ENCODE results near the gene HEXIM1.

The HEXIM1 gene

DNA sequence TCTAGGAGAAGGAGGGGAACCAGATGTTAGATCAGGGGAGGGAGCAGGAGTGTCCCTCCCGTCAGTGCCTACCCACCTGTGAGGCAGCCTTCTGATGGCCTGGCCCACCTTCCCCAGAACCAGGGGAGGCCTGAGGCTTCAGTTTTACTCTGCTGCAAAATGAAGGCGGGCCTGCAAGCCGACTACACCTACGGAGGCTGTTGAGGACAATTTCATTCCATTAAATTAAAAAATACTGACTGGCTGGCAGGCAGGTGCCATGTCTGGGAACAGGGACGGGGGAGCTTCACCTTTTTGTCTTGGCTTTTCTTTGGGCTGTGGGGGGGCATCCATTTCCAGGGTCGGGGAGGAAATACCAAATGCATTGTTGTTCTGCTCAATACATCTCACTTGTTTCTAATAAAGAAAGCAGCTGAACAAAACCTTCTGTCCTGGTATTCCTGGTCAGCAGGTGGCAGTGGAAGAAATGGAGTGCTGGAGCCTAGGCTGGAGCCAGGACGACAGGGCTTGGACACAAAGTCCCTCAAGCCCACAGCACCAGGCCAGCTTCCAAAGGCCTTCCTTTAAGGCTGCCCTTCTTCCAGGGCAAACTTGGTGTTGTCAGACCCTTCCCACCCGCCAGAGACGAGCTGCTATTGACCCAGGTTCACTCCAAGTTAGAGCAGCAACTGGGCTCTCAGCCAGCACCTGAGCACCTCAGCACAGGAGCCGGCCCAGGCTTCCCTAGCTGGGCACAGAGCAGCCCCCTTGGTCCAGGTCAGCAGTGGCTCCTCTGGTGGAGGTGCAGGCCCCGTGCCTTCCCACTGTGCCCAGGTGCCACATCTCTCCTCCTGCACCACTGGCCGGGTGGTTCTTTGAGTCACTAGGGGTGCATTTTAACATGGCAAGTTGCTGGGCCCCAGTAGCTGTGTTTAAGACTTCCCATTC is 39.4 kb upstream of the HEXIM1 start:
- H3K27ac ChIP-seq = no peak overlapping the region

DNA sequence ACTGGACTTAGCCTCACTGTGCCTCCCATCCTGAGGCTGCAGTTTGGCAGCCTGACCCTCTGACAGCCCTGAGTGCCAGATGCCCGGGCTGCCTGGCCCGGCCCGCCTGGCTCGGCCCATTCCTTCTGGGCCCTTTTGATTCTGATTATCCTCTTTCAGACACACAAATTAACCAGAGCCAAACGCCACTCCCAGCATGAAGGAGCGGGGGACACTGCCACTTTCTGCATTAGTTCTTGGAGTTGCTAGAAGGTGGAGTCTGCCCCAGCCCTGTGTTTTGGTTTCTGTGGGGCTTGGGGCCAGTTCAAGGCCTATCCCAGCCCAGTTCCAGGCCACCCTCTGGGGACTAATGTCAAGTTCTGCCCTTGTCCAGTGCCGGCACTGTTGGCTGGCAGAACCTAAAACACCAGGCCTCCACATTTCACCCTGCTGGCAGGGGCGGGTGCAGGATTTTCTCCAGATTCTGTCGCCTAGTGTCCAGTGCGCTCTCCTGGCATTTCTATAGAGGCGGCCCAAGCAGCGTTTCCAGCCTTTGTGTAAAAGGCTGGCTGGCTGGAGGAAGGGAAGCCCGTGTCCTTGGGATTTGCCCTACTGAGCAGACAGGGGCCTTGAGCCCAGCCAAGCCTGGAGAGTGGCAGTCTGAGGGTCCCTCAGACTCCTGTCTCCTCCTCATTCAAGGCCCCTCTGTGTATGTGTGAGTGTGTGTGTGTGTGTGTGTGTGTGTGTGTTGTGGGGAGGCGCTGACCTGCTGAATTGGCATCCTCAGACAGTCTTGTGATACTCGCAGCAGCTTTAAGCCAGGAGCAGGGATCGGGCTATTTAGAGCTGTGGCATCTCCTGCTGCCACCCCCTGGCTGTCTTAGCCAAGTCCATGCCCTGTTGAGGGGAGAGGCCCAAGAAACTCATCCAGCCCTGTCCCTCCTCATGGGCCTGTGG is 37.3 kb upstream of the HEXIM1 start:
- no peak overlapping the region for H3K27ac ChIP-seq
- TF ChIP-seq, protein P1, sequence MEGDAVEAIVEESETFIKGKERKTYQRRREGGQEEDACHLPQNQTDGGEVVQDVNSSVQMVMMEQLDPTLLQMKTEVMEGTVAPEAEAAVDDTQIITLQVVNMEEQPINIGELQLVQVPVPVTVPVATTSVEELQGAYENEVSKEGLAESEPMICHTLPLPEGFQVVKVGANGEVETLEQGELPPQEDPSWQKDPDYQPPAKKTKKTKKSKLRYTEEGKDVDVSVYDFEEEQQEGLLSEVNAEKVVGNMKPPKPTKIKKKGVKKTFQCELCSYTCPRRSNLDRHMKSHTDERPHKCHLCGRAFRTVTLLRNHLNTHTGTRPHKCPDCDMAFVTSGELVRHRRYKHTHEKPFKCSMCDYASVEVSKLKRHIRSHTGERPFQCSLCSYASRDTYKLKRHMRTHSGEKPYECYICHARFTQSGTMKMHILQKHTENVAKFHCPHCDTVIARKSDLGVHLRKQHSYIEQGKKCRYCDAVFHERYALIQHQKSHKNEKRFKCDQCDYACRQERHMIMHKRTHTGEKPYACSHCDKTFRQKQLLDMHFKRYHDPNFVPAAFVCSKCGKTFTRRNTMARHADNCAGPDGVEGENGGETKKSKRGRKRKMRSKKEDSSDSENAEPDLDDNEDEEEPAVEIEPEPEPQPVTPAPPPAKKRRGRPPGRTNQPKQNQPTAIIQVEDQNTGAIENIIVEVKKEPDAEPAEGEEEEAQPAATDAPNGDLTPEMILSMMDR (conservative IDR thresholded peaks at IDR 0.05) = no peak
- TF ChIP-seq ZFX (IDR thresholded peaks at IDR 0.05) = no peak

More for the DNA sequence above, 39.4 kb upstream of the HEXIM1 start:
- no peak for TF ChIP-seq ZFX (IDR thresholded peaks at IDR 0.05)
- TF ChIP-seq, protein P1 (conservative IDR thresholded peaks at IDR 0.05) = no peak

DNA sequence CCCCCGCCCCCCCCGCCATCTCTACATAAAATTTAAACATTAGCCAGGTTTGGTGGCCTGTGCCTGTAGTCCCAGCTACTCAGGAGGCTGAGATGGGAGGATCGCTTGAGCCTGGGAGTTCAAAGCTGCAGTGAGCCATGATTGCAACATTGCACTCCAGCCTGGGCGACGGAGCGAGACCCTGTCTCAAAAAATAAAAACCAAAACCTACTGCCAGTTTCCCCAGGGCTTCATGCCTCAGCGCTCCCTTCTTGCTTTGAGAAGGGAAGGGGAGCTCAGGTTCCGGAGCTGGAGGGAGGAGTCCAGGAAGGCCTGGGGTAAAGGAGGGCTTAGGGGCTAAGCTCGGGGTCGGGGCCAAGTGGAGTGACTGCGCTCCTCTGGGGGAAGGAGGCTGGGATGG is 36.4 kb upstream of the HEXIM1 start:
- TF ChIP-seq, protein P1 (conservative IDR thresholded peaks at IDR 0.05) = no peak
- no peak for TF ChIP-seq ZFX (IDR thresholded peaks at IDR 0.05)
- no peak overlapping the region for H3K27ac ChIP-seq

DNA sequence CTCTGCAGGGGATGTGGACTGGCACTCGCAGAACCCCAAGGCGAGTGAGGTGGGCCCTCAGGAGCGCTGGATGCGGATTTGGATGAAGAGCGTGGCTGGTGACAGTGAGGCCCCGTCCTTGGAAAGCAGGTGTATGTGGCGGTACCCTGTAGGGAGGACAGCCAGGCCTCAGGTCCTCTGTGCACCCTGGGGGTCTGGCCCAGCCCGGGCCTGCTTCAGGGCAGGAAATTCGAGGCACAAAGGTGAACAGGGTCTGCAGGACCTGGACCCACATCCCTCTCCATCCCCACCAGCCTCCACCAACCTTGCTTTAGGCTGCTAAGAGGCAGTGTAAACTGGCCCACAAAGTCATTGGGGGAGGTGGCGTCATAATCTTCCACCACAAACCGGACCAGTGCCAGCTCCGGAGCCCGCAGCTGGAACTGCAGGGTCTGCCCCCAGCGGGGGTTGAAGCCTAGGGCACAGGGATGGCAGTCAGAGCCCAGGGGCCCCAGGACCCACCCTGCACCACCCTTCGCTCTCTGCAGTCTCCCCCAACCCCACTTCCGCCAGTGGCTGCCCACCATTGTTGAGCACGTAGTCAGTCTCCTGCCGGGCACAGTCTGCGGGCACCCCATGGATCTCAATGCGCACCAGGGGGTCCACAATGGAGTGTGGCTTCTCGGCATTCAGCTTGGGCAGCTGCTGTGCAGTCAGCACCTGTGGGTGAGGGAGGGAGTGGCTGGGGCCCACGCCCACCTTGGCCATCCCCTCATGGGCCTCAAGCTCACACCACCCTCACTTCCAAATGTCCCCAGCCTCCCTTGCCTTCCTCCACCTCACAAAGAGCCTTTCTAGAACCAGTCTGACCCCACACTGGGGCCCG is 35.5 kb upstream of the HEXIM1 start:
- H3K27ac ChIP-seq = no peak overlapping the region
- TF ChIP-seq ZFX (IDR thresholded peaks at IDR 0.05) = no peak
- TF ChIP-seq, protein P1 (conservative IDR thresholded peaks at IDR 0.05) = no peak

DNA sequence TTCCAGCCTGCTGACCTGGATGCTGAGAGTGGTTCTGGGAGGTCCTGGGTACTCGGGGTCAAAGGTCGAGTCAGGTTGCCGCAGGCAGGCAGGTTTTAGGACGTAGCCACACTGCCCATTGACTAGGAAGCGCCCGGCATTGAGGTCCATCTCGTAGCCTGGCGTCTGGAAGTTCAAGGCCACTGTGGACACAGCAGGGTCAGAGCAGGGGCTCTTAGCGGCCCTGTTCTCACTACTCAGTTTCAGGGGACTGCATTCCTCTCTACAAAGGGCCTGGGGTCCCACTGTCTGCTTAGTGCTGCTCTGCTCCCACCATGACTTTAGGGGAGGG is 34.9 kb upstream of the HEXIM1 start:
- TF ChIP-seq, protein P1 (conservative IDR thresholded peaks at IDR 0.05) = no peak
- TF ChIP-seq ZFX (IDR thresholded peaks at IDR 0.05) = no peak

DNA sequence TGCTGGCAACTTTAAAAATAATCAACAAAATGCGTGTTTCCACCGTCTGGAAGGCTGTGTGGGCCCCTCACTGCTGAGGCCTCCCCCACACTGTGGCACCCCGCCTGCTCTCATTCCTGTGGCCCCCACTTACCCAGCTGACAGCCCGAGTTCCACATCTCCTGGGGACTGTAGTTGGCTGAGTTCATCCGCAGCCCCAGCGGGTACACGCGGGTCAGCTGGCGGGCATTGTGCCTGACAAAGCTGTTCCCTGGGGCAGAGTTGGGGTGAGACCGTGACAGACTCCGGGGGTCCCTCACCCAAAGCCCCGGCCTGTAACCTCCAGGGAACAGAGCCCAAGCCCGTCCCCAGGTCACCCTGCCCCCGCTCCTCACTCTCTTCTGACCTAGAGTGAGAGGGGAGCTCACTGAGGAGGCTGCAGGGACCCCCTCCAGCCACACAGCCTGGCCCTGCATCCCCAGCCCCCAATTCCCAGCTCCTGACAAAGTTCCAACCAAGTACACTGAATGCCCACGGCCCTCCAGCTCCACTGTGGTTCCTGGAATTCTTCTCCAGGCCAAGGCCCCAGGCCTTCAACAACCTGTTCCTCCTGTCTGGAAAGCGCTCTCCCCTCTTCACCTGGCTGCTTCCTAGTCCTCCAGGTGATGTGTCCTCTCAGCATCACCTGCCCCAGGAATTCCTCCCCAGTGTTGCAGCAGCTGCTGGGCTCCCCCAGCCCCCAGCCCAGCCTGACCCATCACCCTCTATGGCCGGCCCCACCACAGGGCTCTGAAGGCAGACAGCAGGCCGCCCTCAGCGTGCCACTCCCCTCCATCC is 34.0 kb upstream of the HEXIM1 start:
- no peak overlapping the region for H3K27ac ChIP-seq
- TF ChIP-seq, protein P1 (conservative IDR thresholded peaks at IDR 0.05) = no peak
- no peak for TF ChIP-seq ZFX (IDR thresholded peaks at IDR 0.05)

More for the DNA sequence above, 34.9 kb upstream of the HEXIM1 start:
- no peak overlapping the region for H3K27ac ChIP-seq
